GM19438 (cell line): ENCODE data around the gene HDAC9.
"Not testable (repeated sequence)": the region's sequence is repeated elsewhere in the genome, so short reads cannot be mapped to it uniquely, and the experiment has no call there.

Source experiments
- ATAC-seq: cut with Tn5 transposase; IDR thresholded peaks from one replicate; pipeline ENCODE4 v1.9.1; 2021; ENCODE audit warnings: low read depth; ENCODE audit not compliant: unreplicated experiment

HDAC9 gene

DNA sequence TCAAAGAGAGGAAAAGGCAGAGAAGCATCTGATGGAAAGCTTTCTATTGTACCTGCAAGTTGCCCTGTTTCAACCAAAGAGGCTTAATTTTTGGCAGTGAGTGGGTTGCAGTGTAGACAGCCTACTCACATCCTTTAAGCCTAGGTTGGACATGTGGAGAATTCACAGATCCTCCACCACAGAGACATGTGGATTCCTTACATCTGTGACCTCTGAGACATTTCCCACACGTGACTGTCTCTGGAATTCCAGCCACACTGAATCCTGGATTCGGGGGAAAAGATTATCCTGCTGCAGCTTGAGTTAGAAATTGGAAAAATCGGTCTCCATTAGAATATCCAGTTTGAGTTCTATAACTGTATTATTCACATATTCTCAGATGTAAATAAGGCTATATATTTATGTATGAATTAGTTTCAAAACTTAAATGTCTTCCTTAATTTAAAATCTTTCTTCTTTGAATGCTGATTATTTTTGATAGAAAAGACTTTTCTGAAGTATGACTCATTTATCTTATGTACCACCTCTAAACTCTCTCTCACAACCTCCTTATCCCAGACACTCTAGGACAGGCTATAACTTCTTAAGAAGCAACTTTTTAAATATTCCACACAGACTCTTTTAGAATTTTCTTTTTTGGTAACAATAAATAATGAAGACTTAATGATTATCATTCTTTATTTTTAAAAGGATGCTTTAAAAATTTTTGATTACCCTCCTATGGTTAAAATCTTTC is 498.6 kb downstream of the HDAC9 start:
- ATAC-seq: no peak

GRCh38 chr7:18995270-18995671 is 499.7 kb downstream of the HDAC9 start:
- ATAC-seq: no peak

- ATAC-seq: no peak
Measured at GRCh38 chr7:18995811-18996426, 500.4 kb downstream of the HDAC9 start.

- no peak for ATAC-seq
Measured at GRCh38 chr7:18996583-18996982, 501.0 kb downstream of the HDAC9 start.

DNA sequence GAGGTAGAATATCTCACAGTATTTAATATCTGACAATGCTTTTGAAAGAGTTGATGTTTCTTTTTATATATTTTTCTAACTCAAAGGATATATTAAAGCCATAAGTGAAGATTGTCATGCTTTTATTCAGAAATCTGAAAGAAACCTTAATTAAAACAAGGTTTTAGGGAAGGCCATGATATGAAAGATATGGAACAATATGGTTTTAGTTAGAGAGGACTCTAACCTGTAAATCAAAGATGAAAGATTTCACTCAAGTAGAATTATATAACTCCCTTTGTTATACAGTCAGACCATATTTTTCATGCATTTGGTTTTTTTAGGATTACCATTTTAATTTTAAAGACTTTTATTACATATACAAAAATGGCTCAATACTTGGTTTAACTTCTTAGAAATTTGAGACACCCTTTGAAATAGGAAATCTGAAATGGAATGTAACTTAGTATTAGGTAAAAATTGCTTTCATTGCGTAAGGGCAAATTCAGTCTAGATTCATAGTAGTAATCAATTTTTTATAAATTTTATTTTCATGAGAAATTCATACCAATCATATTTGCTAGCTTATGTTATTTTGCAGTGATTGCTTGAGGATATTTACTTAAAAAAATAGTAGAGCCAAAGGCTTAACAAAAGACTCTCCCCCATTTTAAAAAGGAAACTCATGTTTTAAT is 502.1 kb downstream of the HDAC9 start:
- ATAC-seq: no peak

DNA sequence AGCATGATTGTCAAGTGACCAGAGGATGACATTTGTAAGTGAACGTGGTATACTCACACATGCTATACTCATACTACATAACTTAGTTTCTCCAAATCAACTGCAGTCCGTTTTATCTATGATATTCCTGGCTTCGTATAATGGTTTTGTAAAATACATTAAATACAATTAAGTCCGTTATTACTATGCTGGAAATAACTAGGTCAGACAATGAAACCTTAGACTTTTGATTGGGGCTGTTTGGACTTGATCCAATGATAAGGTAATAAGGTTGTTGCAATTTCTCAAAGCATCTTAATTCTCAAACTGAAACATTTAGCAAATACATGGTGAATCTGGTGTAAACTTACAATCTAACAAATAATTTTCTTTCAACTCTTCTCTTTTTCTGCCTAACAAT is 504.9 kb downstream of the HDAC9 start:
- no peak for ATAC-seq

DNA sequence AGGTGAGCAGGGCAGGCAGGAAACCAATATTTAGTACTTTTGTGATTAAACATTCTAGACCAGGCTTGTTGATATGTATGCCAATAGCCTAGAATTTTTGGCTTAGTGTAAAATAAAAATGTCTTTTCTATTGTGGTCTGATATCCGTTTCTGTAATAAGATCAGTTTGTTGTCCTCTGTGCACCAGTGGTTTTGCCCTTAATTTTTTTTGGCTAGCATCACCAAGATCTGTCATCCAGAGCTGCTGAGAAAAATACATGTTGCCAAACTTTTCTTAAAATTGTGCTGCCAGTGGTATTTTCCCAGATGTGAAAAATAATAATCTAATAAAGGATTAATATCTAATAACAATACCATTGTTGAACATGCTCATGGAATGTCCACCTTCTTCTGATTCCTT is 506.3 kb downstream of the HDAC9 start:
- no peak for ATAC-seq

DNA sequence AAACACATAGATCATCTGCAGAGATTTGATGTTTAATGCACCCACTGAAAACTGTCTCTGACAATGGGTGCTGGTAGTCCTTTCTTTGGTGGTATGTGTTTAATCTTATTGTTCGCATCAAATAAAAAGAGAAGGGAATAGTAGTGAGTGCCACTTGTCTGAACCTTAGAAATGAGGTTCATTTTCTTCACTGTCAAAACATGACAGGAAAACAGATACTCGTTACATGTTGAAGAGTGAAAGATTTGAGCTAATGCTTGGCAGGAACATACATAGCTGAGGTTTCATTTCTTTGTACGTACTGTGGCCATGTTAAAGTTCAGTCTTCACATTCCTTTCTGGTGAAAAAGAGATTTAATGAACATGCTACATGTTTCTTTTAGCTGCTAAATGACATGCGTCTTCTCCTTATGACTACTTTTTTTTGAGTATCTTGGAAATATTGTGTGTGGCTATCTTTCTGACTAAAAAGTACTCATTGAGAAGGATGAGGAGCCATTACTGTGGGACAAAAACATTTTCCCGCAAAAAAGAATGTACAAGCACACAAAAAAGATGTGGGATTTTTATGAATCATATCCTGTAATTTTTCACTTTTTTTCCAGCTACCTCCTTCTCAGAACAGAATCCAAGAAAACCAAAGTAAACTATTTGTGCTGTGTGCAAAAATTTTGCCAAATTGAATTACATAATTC is 513.8 kb downstream of the HDAC9 start:
- ATAC-seq: no peak

DNA sequence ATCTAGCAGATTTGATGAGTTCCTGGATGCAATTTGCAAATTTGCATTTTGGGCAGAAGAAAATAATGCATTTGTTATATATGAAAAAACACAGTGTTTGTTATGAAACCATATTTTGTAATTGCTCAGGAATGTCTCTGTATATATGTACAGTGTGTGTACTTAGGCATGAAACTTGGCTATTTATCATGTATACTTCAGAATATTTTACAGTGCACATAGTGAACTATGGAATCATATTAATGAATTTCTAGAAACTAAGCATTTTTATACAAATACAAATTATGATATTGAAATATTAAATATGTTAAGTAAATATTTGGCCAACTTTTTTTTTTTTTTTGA is 514.4 kb downstream of the HDAC9 start:
- ATAC-seq: no peak

DNA sequence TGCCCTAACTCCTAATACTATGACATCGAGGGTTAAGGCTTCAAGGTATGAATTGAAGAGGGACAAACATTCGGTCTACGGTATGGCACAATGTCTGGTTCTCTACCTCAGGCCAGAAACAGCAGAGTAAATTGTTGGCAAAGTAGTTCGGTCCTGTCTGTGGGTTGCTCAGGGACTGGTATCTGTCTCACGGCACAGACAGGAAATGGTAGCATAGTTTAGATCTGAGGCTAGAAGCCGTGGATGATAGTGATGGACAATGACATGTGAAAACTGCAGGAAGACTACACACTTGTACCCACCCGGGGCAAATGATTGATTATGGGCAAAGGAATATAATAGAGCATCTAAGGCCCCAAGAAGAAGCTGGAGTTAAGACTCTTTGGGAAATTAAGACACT is 515.7 kb downstream of the HDAC9 start:
- no peak for ATAC-seq

DNA sequence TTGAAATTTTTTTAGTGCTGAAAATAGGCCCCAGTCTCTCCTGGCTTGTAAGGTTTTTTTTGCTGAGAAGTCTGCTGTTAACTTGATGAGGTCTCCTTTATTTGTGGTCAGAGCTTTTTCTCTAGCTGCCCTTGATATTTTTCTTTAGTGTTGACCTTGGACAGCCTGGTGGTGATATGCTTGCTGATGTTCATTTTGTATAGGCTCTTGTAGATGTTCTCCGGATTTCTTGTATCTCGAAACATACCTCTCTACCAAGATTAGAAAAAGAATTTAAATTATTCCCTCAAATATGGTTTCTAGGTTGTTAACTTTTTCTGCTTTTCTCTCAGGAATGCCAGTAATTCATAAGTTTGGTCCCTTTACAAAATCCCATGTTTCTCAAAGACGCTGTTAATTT is 519.5 kb downstream of the HDAC9 start:
- no peak for ATAC-seq

DNA sequence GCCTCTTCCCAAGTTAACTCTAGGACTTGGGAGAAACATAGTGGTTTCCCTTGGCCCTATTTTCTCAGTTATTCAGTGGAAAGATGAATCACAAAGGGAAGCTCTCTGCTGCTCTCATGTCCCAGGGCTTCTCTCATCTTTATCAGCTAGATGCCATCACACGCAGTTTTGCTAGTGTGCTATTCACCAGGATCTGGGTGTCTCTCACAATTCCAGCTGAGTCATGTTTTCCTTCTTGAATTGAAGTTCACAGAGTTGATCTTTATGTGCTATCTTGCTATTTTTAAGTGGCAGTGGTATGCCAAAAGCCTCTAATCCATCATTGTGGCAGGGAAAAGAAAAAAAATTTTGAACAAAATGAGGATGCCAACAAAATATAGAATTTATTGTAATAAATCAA is 520.6 kb downstream of the HDAC9 start:
- no peak for ATAC-seq

DNA sequence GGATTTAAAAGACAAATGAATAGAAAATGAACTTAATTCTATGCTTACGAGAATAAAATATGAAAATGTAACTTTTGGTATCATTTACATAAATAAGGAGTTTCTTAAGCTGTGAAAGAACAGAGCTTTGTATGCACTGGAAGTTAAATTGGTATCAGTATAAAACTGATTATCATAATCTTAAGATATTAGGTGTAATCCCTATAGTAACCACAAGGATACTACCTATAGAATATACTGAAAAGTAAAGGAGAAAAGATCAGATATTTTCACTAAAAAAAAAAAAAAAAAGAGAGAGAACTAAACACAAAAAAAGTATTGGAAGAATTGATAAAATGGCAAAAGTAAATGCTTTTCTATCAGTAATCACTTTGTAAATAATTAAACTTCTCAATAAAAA is 521.8 kb downstream of the HDAC9 start:
- ATAC-seq: no peak

DNA sequence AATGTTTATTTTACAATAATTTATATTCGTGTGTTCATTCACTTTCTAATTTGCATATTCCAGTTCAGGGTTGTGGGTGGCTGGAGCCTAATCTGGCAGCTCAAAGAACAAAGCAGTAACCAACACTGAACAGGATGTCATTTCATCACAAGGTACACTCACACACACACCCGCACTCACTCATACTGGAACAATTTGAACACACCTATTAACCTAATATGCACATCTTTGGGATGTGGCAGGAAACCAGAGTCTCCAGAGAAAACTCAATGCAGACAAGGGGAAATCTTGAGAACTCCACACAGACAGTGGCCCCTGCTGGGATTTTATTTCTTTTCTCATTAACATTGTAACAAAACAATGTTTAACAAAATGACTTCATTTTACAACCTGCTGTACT is 524.5 kb downstream of the HDAC9 start:
- no peak for ATAC-seq

DNA sequence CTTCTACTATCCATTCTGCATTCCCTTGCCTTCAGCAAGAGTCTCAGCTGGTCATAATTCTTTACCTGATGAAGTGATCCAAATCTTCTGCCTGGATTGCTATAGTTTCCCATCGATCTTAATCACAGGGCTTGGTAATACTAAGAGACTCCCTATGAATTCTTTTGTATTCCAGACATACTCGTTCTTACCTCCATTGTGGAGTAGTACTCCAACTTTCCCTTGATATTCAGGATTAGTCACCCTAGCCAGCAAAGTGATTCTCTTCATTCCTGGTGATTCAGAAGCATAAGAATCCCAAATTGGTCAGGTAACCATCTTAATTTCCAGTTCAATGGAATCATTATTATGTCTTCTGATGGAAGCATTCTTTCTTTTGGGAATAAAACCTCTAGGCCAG is 525.2 kb downstream of the HDAC9 start:
- ATAC-seq: no peak

DNA sequence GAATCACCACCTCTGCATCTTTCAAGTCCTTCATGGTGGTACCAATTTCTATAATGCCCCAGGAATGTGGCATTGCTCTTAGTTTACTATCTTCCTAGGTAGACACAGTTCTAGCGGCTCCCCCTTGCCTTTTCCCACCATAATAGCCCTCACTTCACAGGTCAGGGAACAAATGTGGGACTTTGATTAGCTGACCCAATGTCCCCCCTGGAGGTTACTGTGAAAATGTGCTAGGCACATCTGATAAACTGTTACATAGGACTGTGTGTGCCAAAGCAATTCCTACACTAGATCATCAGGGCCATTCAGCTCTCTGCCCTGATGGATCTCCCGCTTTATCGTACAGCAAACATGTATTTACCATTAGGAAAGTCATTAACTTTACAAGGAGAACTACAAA is 527.9 kb downstream of the HDAC9 start:
- no peak for ATAC-seq

DNA sequence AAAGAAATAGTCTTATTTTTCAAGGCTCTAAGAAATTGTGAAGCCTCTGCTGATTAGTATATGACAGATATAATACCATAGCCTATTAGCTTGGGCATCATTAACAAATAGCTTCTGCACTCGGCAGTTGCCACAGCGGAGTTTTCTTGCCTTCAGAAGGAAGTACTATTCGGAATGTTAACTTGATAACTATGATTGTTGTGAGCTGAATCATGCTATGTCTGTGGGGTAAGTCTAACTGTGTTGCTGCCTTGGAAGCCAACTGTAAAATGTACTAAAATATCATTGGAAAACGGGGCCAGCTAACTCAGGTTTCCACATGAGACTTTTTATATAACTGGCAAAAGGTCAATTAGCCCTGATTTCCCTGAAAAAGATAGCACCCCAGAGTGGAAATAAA is 528.7 kb downstream of the HDAC9 start:
- no peak for ATAC-seq

DNA sequence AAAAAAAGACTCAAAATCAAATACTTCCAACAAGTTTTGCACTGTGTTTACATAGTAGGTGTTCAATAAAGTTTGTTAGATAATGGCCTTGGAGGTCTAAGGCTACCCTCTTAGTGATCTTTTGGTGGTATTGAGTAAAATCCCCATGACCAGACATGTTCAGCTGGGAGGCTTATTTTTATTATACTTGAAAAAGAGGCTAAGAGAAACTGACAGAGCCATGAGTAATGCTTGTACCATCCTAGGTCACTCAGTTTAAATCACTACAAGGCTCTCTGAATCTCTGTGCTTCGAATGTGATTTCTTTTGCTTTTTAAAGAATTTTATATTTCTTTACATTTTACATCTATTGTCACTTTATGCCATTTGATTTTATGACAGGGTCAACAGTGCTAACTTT is 531.3 kb downstream of the HDAC9 start:
- no peak for ATAC-seq

DNA sequence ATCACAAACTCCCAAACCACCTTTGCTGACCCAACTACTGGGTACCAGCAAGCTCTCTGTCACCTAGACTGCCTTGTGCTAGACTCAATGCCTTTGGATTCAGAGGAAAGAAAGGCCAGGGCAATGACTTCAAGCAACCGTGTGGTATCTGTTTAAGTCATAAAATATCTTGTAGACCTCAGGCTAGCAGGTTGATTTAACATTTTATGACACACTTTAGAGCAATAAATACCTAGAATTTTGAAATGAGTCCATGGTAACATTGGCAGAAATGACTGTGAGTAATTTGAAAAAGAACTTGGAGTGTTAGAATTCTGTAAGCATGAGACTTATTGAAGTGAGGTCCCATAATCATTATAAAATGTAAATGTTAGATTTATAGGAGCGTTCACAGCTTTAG is 534.7 kb downstream of the HDAC9 start:
- no peak for ATAC-seq

DNA sequence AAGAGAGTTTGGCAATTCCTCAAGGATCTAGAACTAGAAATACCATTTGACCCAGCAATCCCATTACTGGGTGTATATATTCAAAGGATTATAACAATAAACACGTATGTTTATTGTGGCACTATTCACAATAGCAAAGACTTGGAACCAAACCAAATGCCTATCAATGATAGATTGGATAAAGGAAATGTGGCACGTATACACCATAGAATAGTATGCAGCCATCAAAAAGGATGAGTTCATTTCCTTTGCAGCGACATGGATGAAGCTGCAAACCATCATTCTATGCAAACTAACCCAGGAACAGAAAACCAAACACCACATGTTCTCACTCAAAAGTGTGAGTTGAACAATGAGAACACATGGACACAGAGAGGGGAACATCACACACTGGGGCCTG is 537.4 kb downstream of the HDAC9 start:
- not testable (repeated sequence) for ATAC-seq

- no peak for ATAC-seq
Measured at GRCh38 chr7:19051767-19052375, 556.3 kb downstream of the HDAC9 start.
